Lower lobe of right lung (tissue), 2 donors: ENCODE results near the gene TBL1X. TPM values are rescaled to one million over a fixed set of nuclear protein-coding genes. Genes with fewer than 3 reads are reported as not detected.

Experiments used
- ATAC-seq, 2 donors: fragments of 200-7000 bp; cut with Tn5 transposase; one replicate each; pipeline ENCODE4 v1.9.1; 2020 to 2022; ENCODE audit warnings: mild to moderate bottlenecking in 2 of 2, moderate library complexity in 2 of 2
- DNase-seq: peaks from one replicate; pipeline ENCODE4 v3.0.0-alpha.2; 2020
- H3K27ac ChIP-seq: fragments of 200-600 bp; one replicate; pipeline ENCODE4 v1.8.0; 2022
- H3K27me3 ChIP-seq: fragments of 200-600 bp; one replicate; pipeline ENCODE4 v1.8.0; 2022; ENCODE audit warnings: low read depth
- H3K36me3 ChIP-seq: fragments of 200-600 bp; one replicate; pipeline ENCODE4 v1.8.0; 2022; ENCODE audit warnings: mild to moderate bottlenecking
- H3K4me1 ChIP-seq: fragments of 200-600 bp; one replicate; pipeline ENCODE4 v1.8.0; 2022
- H3K4me3 ChIP-seq: fragments of 200-600 bp; one replicate; pipeline ENCODE4 v1.8.0; 2022; ENCODE audit warnings: mild to moderate bottlenecking
- H3K9me3 ChIP-seq: fragments of 200-600 bp; one replicate; pipeline ENCODE4 v1.8.0; 2022
- intact Hi-C: fragments of 100-400 bp; cut with DNase I; formaldehyde crosslinking; loops from one replicate; pipeline ENCODE4 v1.11.0; 2022
- total RNA-seq: library from RNA; stranded (reverse); fragmentation: NEBNext Ultra II Directional; extraction: Animal tissue kit (Norgen Biotek cat#: 25700); gene quantifications from one replicate; pipeline ENCODE4 v1.2.1, GENCODE V29; 2021
- TF ChIP-seq, protein P1 (sequence below): fragments of 200-600 bp; IDR thresholded peaks from one replicate; pipeline ENCODE4 v1.8.0; 2022; ENCODE audit warnings: antibody characterized with exemption, mild to moderate bottlenecking
- donor health status: DM: no; HTN: yes; CAD: no; lungs with severe emphysema.

TBL1X gene
- total RNA-seq, 1 donor from 2014 or later, result 21.4 TPM

GRCh38 chrX:9587642-9588041, 122.8 kb downstream of the TBL1X start:
- Histone ChIP-seq H3K4me3 (no peak overlapping the region), H3K9me3 (no peaks in the 10 kb centered on the region), H3K4me1 (no peaks in the 10 kb centered on the region), H3K27ac (no peak overlapping the region), H3K36me3 (no peaks in the 10 kb centered on the region), H3K27me3 (no peaks in the 10 kb centered on the region)
- TF ChIP-seq, protein P1, sequence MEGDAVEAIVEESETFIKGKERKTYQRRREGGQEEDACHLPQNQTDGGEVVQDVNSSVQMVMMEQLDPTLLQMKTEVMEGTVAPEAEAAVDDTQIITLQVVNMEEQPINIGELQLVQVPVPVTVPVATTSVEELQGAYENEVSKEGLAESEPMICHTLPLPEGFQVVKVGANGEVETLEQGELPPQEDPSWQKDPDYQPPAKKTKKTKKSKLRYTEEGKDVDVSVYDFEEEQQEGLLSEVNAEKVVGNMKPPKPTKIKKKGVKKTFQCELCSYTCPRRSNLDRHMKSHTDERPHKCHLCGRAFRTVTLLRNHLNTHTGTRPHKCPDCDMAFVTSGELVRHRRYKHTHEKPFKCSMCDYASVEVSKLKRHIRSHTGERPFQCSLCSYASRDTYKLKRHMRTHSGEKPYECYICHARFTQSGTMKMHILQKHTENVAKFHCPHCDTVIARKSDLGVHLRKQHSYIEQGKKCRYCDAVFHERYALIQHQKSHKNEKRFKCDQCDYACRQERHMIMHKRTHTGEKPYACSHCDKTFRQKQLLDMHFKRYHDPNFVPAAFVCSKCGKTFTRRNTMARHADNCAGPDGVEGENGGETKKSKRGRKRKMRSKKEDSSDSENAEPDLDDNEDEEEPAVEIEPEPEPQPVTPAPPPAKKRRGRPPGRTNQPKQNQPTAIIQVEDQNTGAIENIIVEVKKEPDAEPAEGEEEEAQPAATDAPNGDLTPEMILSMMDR, result no peak
- no peak for DNase-seq
- intact Hi-C loops, result no loop called here
- no peak for ATAC-seq

DNA sequence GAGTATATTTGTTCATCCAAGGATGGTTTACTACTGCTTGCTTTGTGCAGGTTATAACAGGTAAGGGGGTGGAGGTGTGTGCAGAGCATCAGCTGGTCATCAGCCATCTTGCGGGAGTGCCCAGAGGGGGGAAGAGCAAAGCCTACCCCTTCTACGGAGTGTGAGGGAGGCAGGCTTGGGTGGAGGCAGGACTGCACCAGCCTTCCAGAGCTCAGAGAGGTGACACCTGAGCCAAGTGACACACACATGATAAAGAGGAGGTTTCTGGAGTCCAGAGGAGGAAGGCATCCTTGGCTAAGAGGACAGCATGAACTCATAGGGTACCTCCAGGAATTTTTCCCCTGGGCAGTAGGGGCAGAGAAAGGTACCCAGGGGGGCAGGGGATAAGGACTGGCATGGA, 126.6 kb downstream of the TBL1X start:
- intact Hi-C loops, result no loop called here
- Histone ChIP-seq H3K4me1 (no peaks in the 10 kb centered on the region), H3K9me3 (no peaks in the 10 kb centered on the region), H3K27ac (no peak overlapping the region), H3K27me3 (no peaks in the 10 kb centered on the region), H3K36me3 (no peaks in the 10 kb centered on the region), H3K4me3 (no peak overlapping the region)
- TF ChIP-seq, protein P1, result no peak
- ATAC-seq (no peak), DNase-seq (no peak)

DNA sequence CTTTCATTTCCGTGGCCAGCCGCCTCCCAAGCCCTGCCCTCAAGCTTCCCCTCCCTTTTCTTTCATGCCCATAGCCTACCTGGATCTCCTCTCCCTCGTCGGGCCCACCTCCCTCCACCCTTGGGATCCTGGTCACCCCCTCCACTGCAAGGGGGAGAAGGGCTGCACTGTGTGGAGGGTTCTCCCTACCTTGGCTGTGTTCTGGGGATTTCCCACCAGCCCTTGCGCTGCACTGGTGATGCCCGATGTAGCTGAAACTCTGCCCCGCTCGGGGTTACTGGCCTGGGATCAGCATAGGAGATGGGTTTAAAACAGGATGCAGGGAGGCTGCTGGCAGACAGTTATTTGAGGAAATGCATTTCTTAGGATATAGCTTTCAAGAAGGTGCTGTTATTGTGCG, 128.9 kb downstream of the TBL1X start:
- ATAC-seq, result no peak

GRCh38 chrX:9595174-9595573, 130.3 kb downstream of the TBL1X start:
- intact Hi-C loops, result no loop called here
- no peak for ATAC-seq
- Histone ChIP-seq H3K27me3 (no peaks in the 10 kb centered on the region), H3K4me3 (no peak overlapping the region), H3K9me3 (no peaks in the 10 kb centered on the region), H3K36me3 (no peaks in the 10 kb centered on the region), H3K27ac (no peak overlapping the region), H3K4me1 (no peaks in the 10 kb centered on the region)
- no peak for DNase-seq
- TF ChIP-seq, protein P1, result no peak

More for the DNA sequence above, 128.9 kb downstream of the TBL1X start:
- intact Hi-C loops, result no loop called here
- H3K36me3 ChIP-seq, result no peaks in the 10 kb centered on the region
- no peak overlapping the region for H3K27ac ChIP-seq
- DNase-seq, result no peak
- no peak overlapping the region for H3K4me3 ChIP-seq
- no peaks in the 10 kb centered on the region for H3K27me3 ChIP-seq
- no peaks in the 10 kb centered on the region for H3K9me3 ChIP-seq
- no peaks in the 10 kb centered on the region for H3K4me1 ChIP-seq
- TF ChIP-seq, protein P1, result no peak

DNA sequence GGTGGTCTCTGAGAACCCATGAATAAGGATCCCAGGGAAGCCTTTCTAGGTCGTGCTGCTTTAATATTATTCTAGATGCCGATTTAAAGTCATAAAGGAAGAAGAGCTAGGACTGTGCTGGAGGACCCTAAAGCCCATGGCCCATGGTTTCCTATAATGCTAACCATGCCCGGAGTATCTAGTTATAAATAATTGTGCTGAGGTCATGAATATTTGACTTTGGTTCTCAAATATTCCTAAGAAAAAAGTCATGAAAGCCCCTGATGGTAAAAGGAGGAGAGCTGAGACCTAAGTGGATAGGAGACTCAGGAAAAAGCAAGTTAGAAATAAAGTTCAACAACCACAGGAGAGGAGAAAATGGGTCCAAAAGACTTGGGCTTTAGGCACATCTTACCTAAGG, 132.0 kb downstream of the TBL1X start:
- no peak for DNase-seq
- Histone ChIP-seq H3K4me3 (no peak overlapping the region), H3K27ac (no peak overlapping the region), H3K36me3 (no peaks in the 10 kb centered on the region), H3K4me1 (no peaks in the 10 kb centered on the region), H3K27me3 (no peaks in the 10 kb centered on the region), H3K9me3 (no peaks in the 10 kb centered on the region)
- intact Hi-C loops, result no loop called here
- ATAC-seq, result no peak
- TF ChIP-seq, protein P1, result no peak
